HepG2 (cell line): Measurements from ENCODE around the gene RBP4. TPM values are rescaled to one million over a fixed set of nuclear protein-coding genes. Genes with fewer than 3 reads are reported as not detected.

ENCODE experiments used
- ATRX ChIP-seq: sonication (generic); formaldehyde crosslinking; IDR thresholded peaks from 2 replicates; pipeline ENCODE4 v1.4.0; 2020; ENCODE audit warnings: missing genetic modification reagents, borderline replicate concordance
- CAMTA2 ChIP-seq: sonication (generic); formaldehyde crosslinking; IDR thresholded peaks from 2 replicates; pipeline ENCODE4 v1.4.0; 2020; ENCODE audit warnings: mild to moderate bottlenecking, missing genetic modification reagents, borderline replicate concordance
- CREB1 ChIP-seq, 2 experiments: fragments of 450-650 bp in 1 of 2; IDR thresholded peaks; 2 replicates each; pipeline ENCODE4 v1.6.1; 2016 to 2017; ENCODE audit warnings: control low read depth in 1 of 2, mild to moderate bottlenecking in 1 of 2, missing compliant biosample characterization in 1 of 2, missing genetic modification characterization in 1 of 2
- DNMT1 ChIP-seq: sonication (generic); formaldehyde crosslinking; IDR thresholded peaks from 2 replicates; pipeline ENCODE4 v1.5.1; 2020; ENCODE audit warnings: mild to moderate bottlenecking, missing genetic modification reagents
- FOXK1 ChIP-seq: sonication (generic); formaldehyde crosslinking; IDR thresholded peaks from 2 replicates; pipeline ENCODE4 v1.4.0; 2020; ENCODE audit warnings: low read depth, missing genetic modification reagents, borderline replicate concordance
- GLI4 ChIP-seq: sonication (generic); formaldehyde crosslinking; IDR thresholded peaks from 2 replicates; pipeline ENCODE4 v1.5.1; 2020; ENCODE audit warnings: missing genetic modification reagents, mild to moderate bottlenecking, moderate library complexity, borderline replicate concordance
- KMT2B ChIP-seq: IDR thresholded peaks from 2 replicates; pipeline ENCODE4 v1.6.1; 2016; ENCODE audit warnings: missing genetic modification reagents, missing compliant biosample characterization
- MATR3 ChIP-seq: sonication (generic); formaldehyde crosslinking; IDR thresholded peaks from 2 replicates; pipeline ENCODE4 v1.4.0; 2020; ENCODE audit warnings: missing genetic modification reagents
- PHF5A ChIP-seq: IDR thresholded peaks from one replicate; pipeline ENCODE4 v1.6.1; 2018; ENCODE audit warnings: low read depth, missing genetic modification reagents; ENCODE audit not compliant: unreplicated experiment
- SMAD1 ChIP-seq: sonication (generic); formaldehyde crosslinking; IDR thresholded peaks from 2 replicates; pipeline ENCODE4 v1.4.0; 2020; ENCODE audit warnings: missing genetic modification reagents, low read depth, mild to moderate bottlenecking, borderline replicate concordance
- TEAD2 ChIP-seq: sonication (generic); formaldehyde crosslinking; IDR thresholded peaks from 2 replicates; pipeline ENCODE4 v1.9.0; 2021; ENCODE audit warnings: missing genetic modification reagents
- ZNF317 ChIP-seq: sonication (generic); formaldehyde crosslinking; IDR thresholded peaks from 2 replicates; pipeline ENCODE4 v1.5.0; 2020; ENCODE audit warnings: mild to moderate bottlenecking, missing genetic modification reagents
- ZNF350 ChIP-seq: sonication (generic); formaldehyde crosslinking; IDR thresholded peaks from 2 replicates; pipeline ENCODE4 v1.4.0; 2020; ENCODE audit warnings: mild to moderate bottlenecking, low read depth, missing genetic modification reagents, borderline replicate concordance
- ZNF644 ChIP-seq: IDR thresholded peaks from 2 replicates; pipeline ENCODE4 v1.6.1; 2016; ENCODE audit warnings: low read depth
- ZNF816 ChIP-seq: sonication (generic); formaldehyde crosslinking; IDR thresholded peaks from 2 replicates; pipeline ENCODE4 v1.8.0; 2022; ENCODE audit warnings: missing genetic modification reagents, mild to moderate bottlenecking, borderline replicate concordance
- polyA plus RNA-seq, 8 experiments: library from polyadenylated mRNA; depleted of rRNA in 3 of 8; stranded (reverse) in 7 of 8; unstranded in 1 of 8; fragments of >200 nt; fragmentation: Illumina TruSeq in 4 of 8; extraction: Trizol in 4 of 8; gene quantifications; 2 replicates each; pipeline versions ENCODE4 v1.2.1 to v1.2.3, GENCODE V29; 2011 to 2016; ENCODE audit warnings: low read depth in 4 of 8, missing spikeins in 1 of 8, mixed read lengths in 1 of 8; ENCODE audit not compliant: insufficient read depth in 1 of 8
- total RNA-seq, 5 experiments: library from RNA; depleted of rRNA; stranded (reverse); fragments of >200 nt; fragmentation: Illumina TruSeq; extraction: Trizol; gene quantifications; 2 replicates each; pipeline ENCODE4 v1.2.3, GENCODE V29; 2016; ENCODE audit warnings: low read depth in 1 of 5
- TF ChIP-seq, protein P1 (sequence below): sonication (generic); formaldehyde crosslinking; IDR thresholded peaks from 2 replicates; pipeline ENCODE4 v1.5.1; 2020; ENCODE audit warnings: mild to moderate bottlenecking, missing genetic modification reagents, moderate library complexity
- TF ChIP-seq, protein P2 (sequence below): sonication (generic); formaldehyde crosslinking; IDR thresholded peaks from 2 replicates; pipeline ENCODE4 v1.4.0; 2020; ENCODE audit warnings: missing genetic modification reagents
- TF ChIP-seq, protein P3 (sequence below): fragments of 450-650 bp; IDR thresholded peaks from 2 replicates; pipeline ENCODE4 v1.6.1; 2017; ENCODE audit warnings: mild to moderate bottlenecking
- TF ChIP-seq, protein P4 (sequence below): sonication (generic); formaldehyde crosslinking; IDR thresholded peaks from 2 replicates; pipeline ENCODE4 v1.5.1; 2020; ENCODE audit warnings: mild to moderate bottlenecking, missing genetic modification reagents

RBP4 gene
- total and polyA plus RNA-seq, 2 of the 13 experiments (the other 11 are each of a cell fraction or from before 2014, with no cell fraction given), result 642 to 931 TPM

DNA sequence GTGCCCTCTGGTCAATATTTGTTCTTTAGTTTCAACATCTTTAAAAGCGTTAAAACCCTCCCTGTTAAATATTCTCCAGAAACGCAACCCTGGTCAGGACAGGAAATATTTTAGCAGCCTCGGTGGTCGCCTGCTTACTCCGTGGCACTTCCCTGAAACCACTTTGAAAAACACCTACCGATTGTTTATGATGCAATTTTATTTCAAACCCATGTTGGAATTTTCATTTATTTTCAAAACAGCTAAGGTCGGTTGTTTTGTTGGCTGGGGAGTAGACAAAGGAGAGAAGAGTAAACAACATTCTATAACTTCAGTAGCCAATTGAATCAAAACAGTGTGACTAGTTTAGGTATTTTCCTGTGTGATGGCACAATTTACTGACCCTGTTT, 733 bp upstream of the RBP4 start (continued):
- TF ChIP-seq ZNF816 (no peak), DNMT1 (no peak), FOXK1 (CRISPR knock-in tag) (no peak), ZNF644 (CRISPR knock-in tag) (no peak), KMT2B (CRISPR knock-in tag) (no peak), CREB1 (IDR thresholded peaks at IDR 0.05) (no peak), CREB1 (CRISPR knock-in tag; IDR thresholded peaks at IDR 0.05) (no peak), CAMTA2 (CRISPR knock-in tag) (no peak), ATRX (CRISPR knock-in tag) (no peak), ZNF317 (CRISPR knock-in tag) (0 out of 2 replicates have a peak, but pooled peaks have one; percentile 12), SMAD1 (CRISPR knock-in tag) (no peak), TEAD2 (CRISPR knock-in tag) (no peak), ZNF350 (CRISPR knock-in tag) (no peak), PHF5A (CRISPR knock-in tag) (no peak), GLI4 (no peak), MATR3 (no peak)
- TF ChIP-seq, protein P1, sequence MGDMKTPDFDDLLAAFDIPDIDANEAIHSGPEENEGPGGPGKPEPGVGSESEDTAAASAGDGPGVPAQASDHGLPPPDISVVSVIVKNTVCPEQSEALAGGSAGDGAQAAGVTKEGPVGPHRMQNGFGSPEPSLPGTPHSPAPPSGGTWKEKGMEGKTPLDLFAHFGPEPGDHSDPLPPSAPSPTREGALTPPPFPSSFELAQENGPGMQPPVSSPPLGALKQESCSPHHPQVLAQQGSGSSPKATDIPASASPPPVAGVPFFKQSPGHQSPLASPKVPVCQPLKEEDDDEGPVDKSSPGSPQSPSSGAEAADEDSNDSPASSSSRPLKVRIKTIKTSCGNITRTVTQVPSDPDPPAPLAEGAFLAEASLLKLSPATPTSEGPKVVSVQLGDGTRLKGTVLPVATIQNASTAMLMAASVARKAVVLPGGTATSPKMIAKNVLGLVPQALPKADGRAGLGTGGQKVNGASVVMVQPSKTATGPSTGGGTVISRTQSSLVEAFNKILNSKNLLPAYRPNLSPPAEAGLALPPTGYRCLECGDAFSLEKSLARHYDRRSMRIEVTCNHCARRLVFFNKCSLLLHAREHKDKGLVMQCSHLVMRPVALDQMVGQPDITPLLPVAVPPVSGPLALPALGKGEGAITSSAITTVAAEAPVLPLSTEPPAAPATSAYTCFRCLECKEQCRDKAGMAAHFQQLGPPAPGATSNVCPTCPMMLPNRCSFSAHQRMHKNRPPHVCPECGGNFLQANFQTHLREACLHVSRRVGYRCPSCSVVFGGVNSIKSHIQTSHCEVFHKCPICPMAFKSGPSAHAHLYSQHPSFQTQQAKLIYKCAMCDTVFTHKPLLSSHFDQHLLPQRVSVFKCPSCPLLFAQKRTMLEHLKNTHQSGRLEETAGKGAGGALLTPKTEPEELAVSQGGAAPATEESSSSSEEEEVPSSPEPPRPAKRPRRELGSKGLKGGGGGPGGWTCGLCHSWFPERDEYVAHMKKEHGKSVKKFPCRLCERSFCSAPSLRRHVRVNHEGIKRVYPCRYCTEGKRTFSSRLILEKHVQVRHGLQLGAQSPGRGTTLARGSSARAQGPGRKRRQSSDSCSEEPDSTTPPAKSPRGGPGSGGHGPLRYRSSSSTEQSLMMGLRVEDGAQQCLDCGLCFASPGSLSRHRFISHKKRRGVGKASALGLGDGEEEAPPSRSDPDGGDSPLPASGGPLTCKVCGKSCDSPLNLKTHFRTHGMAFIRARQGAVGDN (CRISPR knock-in tag), result no peak
- TF ChIP-seq, protein P2, sequence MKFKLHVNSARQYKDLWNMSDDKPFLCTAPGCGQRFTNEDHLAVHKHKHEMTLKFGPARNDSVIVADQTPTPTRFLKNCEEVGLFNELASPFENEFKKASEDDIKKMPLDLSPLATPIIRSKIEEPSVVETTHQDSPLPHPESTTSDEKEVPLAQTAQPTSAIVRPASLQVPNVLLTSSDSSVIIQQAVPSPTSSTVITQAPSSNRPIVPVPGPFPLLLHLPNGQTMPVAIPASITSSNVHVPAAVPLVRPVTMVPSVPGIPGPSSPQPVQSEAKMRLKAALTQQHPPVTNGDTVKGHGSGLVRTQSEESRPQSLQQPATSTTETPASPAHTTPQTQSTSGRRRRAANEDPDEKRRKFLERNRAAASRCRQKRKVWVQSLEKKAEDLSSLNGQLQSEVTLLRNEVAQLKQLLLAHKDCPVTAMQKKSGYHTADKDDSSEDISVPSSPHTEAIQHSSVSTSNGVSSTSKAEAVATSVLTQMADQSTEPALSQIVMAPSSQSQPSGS (CRISPR knock-in tag), result no peak
- TF ChIP-seq, protein P3, sequence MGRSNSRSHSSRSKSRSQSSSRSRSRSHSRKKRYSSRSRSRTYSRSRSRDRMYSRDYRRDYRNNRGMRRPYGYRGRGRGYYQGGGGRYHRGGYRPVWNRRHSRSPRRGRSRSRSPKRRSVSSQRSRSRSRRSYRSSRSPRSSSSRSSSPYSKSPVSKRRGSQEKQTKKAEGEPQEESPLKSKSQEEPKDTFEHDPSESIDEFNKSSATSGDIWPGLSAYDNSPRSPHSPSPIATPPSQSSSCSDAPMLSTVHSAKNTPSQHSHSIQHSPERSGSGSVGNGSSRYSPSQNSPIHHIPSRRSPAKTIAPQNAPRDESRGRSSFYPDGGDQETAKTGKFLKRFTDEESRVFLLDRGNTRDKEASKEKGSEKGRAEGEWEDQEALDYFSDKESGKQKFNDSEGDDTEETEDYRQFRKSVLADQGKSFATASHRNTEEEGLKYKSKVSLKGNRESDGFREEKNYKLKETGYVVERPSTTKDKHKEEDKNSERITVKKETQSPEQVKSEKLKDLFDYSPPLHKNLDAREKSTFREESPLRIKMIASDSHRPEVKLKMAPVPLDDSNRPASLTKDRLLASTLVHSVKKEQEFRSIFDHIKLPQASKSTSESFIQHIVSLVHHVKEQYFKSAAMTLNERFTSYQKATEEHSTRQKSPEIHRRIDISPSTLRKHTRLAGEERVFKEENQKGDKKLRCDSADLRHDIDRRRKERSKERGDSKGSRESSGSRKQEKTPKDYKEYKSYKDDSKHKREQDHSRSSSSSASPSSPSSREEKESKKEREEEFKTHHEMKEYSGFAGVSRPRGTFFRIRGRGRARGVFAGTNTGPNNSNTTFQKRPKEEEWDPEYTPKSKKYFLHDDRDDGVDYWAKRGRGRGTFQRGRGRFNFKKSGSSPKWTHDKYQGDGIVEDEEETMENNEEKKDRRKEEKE, result no peak
- TF ChIP-seq, protein P4, sequence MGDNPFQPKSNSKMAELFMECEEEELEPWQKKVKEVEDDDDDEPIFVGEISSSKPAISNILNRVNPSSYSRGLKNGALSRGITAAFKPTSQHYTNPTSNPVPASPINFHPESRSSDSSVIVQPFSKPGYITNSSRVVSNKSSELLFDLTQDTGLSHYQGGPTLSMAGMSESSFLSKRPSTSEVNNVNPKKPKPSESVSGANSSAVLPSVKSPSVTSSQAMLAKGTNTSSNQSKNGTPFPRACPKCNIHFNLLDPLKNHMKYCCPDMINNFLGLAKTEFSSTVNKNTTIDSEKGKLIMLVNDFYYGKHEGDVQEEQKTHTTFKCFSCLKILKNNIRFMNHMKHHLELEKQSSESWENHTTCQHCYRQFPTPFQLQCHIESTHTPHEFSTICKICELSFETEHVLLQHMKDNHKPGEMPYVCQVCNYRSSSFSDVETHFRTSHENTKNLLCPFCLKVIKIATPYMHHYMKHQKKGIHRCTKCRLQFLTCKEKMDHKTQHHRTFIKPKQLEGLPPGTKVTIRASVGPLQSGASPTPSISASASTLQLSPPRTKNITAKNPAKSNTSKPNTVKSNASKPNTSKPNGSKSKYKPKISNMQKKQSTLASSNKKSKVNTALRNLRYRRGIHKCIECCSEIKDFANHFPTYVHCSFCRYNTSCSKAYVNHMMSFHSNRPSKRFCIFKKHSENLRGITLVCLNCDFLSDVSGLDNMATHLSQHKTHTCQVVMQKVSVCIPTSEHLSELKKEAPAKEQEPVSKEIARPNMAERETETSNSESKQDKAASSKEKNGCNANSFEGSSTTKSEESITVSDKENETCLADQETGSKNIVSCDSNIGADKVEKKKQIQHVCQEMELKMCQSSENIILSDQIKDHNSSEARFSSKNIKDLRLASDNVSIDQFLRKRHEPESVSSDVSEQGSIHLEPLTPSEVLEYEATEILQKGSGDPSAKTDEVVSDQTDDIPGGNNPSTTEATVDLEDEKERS (CRISPR knock-in tag), result no peak
